Kidney capillary endothelial cell (primary cell): ENCODE data around the gene PCP4L1.
"Not testable (repeated sequence)": the region's sequence is repeated elsewhere in the genome, so short reads cannot be mapped to it uniquely, and the experiment has no call there.

Experiments used
- DNase-seq: peaks from one replicate; pipeline ENCODE4 v3.0.0-alpha.2; 2018; ENCODE audit warnings: low spot score

PCP4L1 gene

DNA sequence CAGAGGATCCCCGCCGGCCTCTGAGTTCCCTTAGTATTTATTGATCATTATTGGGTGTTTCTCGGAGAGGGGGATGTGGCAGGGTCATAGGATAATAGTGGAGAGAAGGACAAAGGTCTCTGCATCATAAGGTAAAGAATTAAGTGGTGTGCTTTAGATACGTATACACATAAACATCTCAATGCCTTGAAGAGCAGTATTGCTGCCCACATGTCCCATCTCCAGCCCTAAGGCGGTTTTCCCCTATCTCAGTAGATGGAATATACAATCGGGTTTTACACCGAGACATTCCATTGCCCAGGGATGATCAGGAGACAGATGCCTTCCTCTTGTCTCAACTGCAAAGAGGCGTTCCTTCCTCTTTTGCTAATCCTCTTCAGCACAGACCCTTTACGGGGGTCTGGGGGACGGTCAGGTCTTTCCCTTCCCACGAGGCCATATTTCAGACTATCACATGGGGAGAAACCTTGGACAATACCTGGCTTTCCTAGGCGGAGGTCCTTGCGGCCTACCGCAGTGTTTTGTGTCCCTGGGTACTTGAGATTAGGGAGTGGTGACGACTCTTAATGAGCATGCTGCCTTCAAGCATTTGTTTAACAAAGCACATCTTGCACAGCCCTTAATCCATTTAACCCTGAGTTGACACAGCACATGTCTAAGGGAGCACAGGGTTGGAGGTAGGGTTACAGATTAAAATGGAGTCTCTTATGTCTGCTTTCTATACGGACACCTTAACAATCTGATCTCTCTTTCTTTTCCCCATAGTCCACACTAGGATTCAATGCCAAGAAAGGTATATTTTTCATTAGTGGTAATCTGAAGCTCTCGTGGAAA, 57.5 kb downstream of the PCP4L1 start:
- not testable (repeated sequence) for DNase-seq

- DNase-seq = no peak
Observed at GRCh38 chr1:161324020-161324419, 65.5 kb downstream of the PCP4L1 start.

DNA sequence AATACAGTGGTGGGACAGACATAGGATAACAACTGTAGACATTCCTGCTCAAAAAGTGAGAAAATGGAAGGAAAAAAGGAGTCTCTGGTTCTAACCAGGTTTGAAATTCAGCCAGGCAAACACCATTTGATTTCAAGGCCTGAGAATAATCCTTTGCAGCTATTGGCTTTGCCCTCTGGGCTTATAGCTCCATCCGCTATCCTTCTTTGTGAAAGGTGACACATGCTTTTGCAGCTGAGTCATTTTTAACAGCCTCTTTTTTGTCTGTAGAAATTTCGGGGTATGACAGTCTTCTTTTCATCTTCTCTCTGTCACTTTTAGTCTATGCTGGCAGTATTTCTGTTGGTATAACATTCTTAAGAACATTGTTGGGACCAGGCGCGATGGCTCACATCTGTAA, 71.8 kb downstream of the PCP4L1 start:
- DNase-seq = no peak

DNA sequence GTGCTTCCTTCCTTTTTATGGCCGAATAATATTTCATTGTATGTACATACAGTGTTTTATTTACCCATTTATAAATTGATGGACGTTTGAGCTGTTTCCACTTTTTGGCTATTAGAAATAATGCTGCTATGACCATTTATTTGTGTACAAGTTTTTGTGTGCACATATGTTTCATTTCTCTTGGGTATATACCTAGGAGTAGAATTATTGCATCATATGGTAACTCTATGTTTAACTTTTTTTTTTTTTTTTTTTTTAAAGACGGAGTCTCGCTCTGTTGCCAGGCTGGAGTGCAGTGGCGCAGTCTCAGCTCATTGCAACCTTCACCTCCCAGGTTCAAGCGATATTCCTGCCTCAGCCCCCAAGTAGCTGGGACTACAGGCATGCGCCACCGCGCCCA, 74.6 kb downstream of the PCP4L1 start:
- no peak for DNase-seq
